Cardiac muscle cell (in vitro differentiated cells and primary cell): ENCODE data around the gene GSTO1. TPM values are rescaled to one million over a fixed set of nuclear protein-coding genes. Genes with fewer than 3 reads are reported as not detected.
A peak's percentile ranks its signal among the peaks of the same experiment; 100 is the strongest.

ENCODE experiments used
- DNase-seq, 2 donors: peaks; one replicate each; pipeline versions ENCODE4 v3.0.0 to v3.0.0-alpha.2; 2010 to 2017; ENCODE audit warnings: low read depth in 1 of 2, low spot score in 1 of 2
- H3K27ac ChIP-seq: fragments of 200-600 bp; sonication (generic); 2 replicates; pipeline ENCODE4 v1.5.1; 2016
- H3K27me3 ChIP-seq: fragments of 200-600 bp; sonication (generic); 2 replicates; pipeline ENCODE4 v1.6.0; 2016; ENCODE audit warnings: control low read depth
- H3K36me3 ChIP-seq: fragments of 200-600 bp; sonication (generic); 2 replicates; pipeline ENCODE4 v1.5.1; 2016; ENCODE audit warnings: control low read depth
- H3K4me1 ChIP-seq: fragments of 200-600 bp; sonication (generic); 2 replicates; pipeline ENCODE4 v1.8.1; 2017; ENCODE audit warnings: low read depth, mild to moderate bottlenecking, mixed run types
- H3K4me3 ChIP-seq: fragments of 200-600 bp; sonication (generic); 2 replicates; pipeline ENCODE4 v1.5.1; 2016; ENCODE audit warnings: mild to moderate bottlenecking
- H3K9me3 ChIP-seq: fragments of 200-600 bp; sonication (generic); 2 replicates; pipeline ENCODE4 v1.5.1; 2017; ENCODE audit warnings: low read depth, mild to moderate bottlenecking, control low read depth
- polyA plus RNA-seq: library from polyadenylated mRNA; unstranded; fragments of >200 nt; fragmentation: Nextera tagmentation; extraction: Ambion mirVana; gene quantifications from 2 replicates; pipeline ENCODE4 v1.2.1, GENCODE V29; 2016
- total RNA-seq: library from RNA; depleted of rRNA; stranded (reverse); fragments of >200 nt; gene quantifications from 2 replicates; pipeline ENCODE4 v1.2.3, GENCODE V29; 2016
- TF ChIP-seq, protein P1 (sequence below): IDR thresholded peaks from 2 replicates; pipeline ENCODE4 v1.5.1; 2012; ENCODE audit warnings: low read depth, mild to moderate bottlenecking, low read length

Gene GSTO1
- total and polyA plus RNA-seq, 2 experiments from 2014 or later: 80.5 to 260 TPM

DNA sequence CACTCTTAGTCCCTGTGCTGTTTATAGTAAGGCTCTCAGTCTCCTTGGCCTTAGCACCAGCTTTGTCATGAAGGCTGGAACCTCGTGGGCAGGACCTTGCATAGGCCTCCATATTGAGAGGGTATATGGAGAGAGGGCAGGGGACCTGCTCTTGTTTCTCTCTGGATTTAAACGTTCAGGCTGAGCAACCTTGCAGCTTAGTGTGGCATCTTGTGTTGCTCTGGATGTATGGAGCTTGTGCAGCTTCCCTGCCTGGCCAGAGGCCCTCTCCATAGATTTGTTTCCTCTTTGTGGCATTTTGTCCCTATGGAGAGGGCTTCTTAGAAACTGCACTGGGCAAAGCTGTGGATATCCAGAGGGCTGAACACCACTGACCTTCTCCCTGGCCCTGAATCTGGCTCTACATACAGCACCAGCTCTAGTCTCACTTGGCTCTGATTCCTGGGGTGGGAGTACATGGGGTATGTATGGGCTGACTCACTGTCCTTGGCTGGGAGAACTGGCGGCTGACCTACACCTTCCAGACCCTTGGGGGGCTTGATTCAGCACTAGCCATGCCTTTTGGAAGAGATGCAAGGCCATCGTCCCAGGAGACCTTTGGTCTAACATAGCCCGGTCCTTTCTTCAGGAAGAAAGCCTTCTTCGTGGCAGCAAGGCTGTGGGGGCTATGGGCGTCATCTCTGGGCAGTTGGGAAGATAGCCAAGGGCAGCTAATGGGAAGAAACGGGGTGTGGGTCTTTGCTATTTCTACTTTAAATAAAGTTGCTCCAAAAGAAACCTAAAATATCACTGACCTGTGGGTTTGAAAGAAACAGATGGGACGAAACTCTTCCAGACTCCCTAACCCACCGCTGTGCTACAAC is 53.1 kb downstream of the GSTO1 start:
- peaks cover 17% of the 10 kb centered on the region for H3K4me1 ChIP-seq
- no peak for DNase-seq
- no peak overlapping the region for H3K4me3 ChIP-seq
- no peaks in the 10 kb centered on the region for H3K27me3 ChIP-seq
- no peaks in the 10 kb centered on the region for H3K9me3 ChIP-seq
- H3K36me3 ChIP-seq: no peaks in the 10 kb centered on the region
- TF ChIP-seq, protein P1, sequence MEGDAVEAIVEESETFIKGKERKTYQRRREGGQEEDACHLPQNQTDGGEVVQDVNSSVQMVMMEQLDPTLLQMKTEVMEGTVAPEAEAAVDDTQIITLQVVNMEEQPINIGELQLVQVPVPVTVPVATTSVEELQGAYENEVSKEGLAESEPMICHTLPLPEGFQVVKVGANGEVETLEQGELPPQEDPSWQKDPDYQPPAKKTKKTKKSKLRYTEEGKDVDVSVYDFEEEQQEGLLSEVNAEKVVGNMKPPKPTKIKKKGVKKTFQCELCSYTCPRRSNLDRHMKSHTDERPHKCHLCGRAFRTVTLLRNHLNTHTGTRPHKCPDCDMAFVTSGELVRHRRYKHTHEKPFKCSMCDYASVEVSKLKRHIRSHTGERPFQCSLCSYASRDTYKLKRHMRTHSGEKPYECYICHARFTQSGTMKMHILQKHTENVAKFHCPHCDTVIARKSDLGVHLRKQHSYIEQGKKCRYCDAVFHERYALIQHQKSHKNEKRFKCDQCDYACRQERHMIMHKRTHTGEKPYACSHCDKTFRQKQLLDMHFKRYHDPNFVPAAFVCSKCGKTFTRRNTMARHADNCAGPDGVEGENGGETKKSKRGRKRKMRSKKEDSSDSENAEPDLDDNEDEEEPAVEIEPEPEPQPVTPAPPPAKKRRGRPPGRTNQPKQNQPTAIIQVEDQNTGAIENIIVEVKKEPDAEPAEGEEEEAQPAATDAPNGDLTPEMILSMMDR: no peak
- peak overlapping the region; percentile 29 for H3K27ac ChIP-seq

DNA sequence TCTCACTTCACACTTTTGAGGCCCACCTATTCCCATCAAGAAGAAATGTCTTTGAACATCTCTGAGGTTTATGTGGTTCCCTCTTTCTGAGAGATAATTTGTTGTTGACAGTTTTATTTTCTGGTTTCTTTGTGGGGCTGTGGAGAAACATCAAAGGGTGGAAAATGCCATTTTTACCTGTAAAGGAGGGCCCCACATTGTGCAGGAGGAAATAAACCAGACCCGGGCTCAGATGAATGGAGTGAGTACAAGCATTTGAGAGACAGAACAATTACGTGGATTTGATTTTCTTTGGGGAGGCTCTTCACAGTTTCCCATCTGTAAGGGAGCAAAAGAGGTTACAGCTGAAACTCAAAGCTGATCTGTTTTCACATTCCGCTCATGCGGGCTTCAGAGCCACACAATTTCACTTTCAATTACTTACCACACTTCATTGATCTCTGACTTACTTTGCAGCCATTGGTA is 53.8 kb downstream of the GSTO1 start:
- peak overlapping the region; percentile 25 for H3K27ac ChIP-seq
- no peaks in the 10 kb centered on the region for H3K27me3 ChIP-seq
- H3K9me3 ChIP-seq: no peaks in the 10 kb centered on the region
- no peak overlapping the region for H3K4me3 ChIP-seq
- no peak for DNase-seq
- H3K36me3 ChIP-seq: peaks cover 1% of the 10 kb centered on the region
- TF ChIP-seq, protein P1: no peak
- peaks cover 17% of the 10 kb centered on the region for H3K4me1 ChIP-seq

DNA sequence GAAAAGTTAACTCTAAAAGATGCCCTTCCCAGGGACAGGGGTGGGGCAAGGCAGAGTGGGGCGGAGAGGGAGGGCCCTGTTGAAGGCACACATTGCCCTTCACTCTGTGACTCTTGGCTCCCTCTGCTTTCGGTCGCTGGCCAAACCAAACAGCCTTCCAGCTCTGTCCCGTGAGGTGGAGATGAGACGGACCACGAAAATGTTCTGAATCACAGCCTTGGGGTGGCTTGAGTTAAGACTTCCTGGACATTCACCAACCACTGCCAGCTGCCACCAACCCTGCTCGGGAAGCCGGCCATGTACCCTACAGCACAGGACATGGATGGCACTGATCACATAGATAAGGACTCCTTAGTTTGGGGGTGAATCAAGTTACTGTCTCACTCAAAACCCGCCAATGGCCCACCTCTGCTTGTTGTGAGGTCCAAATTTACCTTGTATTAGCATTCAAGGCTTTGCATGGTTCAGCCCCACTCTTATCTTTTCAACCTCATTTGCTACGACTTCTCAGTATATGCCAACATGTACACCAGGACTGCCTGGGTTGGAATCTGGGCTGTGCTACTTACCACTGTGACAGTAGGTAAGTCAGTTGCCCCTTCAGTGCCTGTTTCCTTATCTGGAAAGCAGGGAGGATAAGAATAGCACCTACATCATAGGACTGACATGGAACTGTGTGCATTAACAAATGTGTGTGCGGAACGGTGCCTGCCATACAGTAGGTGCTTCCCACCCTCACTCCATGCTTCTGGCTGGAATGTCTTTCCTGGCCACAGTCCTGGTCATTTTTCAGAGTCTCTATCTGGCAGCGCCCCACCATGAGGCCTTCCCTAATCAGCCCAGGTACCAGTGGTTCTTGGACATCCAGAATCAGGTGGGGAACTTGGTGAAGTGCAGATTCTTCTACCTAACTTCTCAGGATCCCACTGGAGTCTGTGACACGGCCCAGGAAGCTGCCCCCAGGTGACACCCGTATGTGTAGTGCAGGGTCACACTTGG is 55.6 kb downstream of the GSTO1 start:
- TF ChIP-seq, protein P1: no peak
- Histone ChIP-seq H3K9me3 (no peaks in the 10 kb centered on the region), H3K4me3 (no peak overlapping the region), H3K4me1 (peaks cover 11% of the 10 kb centered on the region), H3K36me3 (peaks cover 12% of the 10 kb centered on the region), H3K27me3 (no peaks in the 10 kb centered on the region), H3K27ac (peak overlapping the region; percentile 70)
- DNase-seq: peak in 1 of 2 donors; percentile 79

DNA sequence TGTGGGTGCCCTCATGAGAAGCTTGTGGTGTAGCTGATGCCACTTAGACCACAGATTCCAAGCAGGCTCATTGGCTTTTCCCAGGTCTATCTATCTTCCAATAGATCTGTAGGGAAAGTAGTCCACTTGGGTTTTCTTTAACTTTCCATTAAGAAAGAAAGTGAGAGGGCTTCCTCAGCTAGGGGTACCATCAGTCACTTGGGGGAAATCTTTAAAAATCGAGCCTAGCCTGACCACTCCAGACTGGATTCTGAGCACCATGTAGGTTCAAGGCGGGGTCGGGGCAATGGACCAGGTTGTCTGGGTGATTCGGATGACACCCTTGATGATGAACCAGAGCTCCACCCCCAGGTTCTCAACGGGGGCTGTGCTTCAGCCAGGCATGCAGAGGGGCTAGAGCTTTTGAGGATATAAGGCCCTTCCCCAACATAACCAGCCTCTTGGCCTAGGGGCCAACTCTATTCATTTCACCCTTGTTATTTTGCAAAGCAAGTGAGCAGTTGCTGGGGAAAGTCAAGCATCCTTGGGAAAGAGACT is 56.6 kb downstream of the GSTO1 start:
- Histone ChIP-seq H3K9me3 (no peaks in the 10 kb centered on the region), H3K27me3 (no peaks in the 10 kb centered on the region), H3K27ac (peak overlapping the region; percentile 70), H3K4me3 (no peak overlapping the region), H3K36me3 (peaks cover 16% of the 10 kb centered on the region), H3K4me1 (peaks cover 9% of the 10 kb centered on the region)
- no peak for DNase-seq
- TF ChIP-seq, protein P1: no peak
